GM12875 (cell line): ENCODE data around the gene CEP152.

ENCODE experiments used
- H3K4me3 ChIP-seq: one replicate; pipeline ENCODE4 v1.5.1; 2011; ENCODE audit warnings: low read depth, low read length, control low read depth
- CTCF ChIP-seq: IDR thresholded peaks from 2 replicates; pipeline ENCODE4 v1.5.1; 2011; ENCODE audit warnings: low read depth, mild to moderate bottlenecking, control low read depth, inconsistent platforms, low read length, moderate library complexity, borderline replicate concordance; ENCODE audit not compliant: insufficient read depth

Gene CEP152

GRCh38 chr15:48720646-48721045, 90.2 kb downstream of the CEP152 start:
- H3K4me3 ChIP-seq: no peak overlapping the region
- TF ChIP-seq CTCF: no peak

GRCh38 chr15:48719668-48720067, 91.2 kb downstream of the CEP152 start:
- no peak overlapping the region for H3K4me3 ChIP-seq
- no peak for TF ChIP-seq CTCF

GRCh38 chr15:48718646-48719045, 92.2 kb downstream of the CEP152 start:
- no peak overlapping the region for H3K4me3 ChIP-seq
- no peak for TF ChIP-seq CTCF

GRCh38 chr15:48717458-48717857, 93.4 kb downstream of the CEP152 start:
- H3K4me3 ChIP-seq: no peak overlapping the region
- TF ChIP-seq CTCF: no peak

GRCh38 chr15:48712546-48712945, 98.3 kb downstream of the CEP152 start:
- TF ChIP-seq CTCF: no peak

GRCh38 chr15:48710952-48711495, 99.8 kb downstream of the CEP152 start:
- no peak for TF ChIP-seq CTCF
- H3K4me3 ChIP-seq: no peak overlapping the region

More at GRCh38 chr15:48712546-48712945, 98.3 kb downstream of the CEP152 start:
- H3K4me3 ChIP-seq: no peak overlapping the region

- TF ChIP-seq CTCF: no peak
These were observed 102.2 kb downstream of the CEP152 start for GRCh38 chr15:48708641-48709040.

More at GRCh38 chr15:48708641-48709040, 102.2 kb downstream of the CEP152 start:
- no peak overlapping the region for H3K4me3 ChIP-seq
